PC-9 (cell line): ENCODE data around the gene HIBADH. TPM values are rescaled to one million over a fixed set of nuclear protein-coding genes. Genes with fewer than 3 reads are reported as not detected.

Experiments used
- BruUV-seq: library from RNA; stranded (reverse); fragments of 400-500 nt; replicated peaks from 2 replicates; lab custom pipeline; 2021; lab: Mats Ljungman, UMichigan
- CTCF ChIA-PET: fragments of 300-600 bp; sonication (Branson Sonifier 250); formaldehyde crosslinking; loops from one replicate; lab custom pipeline; 2022; ENCODE audit warnings: antibody characterized with exemption; lab: Charles Lee
- POLR2A ChIA-PET: fragments of 300-600 bp; sonication (Branson Sonifier 250); formaldehyde crosslinking; loops from one replicate; lab custom pipeline; 2022; ENCODE audit warnings: antibody characterized with exemption; ENCODE audit not compliant: unreplicated experiment; lab: Charles Lee
- DNase-seq, 2 experiments: peaks; one replicate each; pipeline versions ENCODE4 v3.0.0 to v3.0.0-alpha.2; 2015 to 2022; ENCODE audit warnings: mixed read lengths in 1 of 2
- H2AFZ ChIP-seq: fragments of 200-600 bp; sonication (generic); 2 replicates; pipeline ENCODE4 v1.8.1; 2017; ENCODE audit warnings: antibody characterized with exemption
- H3F3A ChIP-seq: fragments of 200-600 bp; sonication (generic); 2 replicates; pipeline ENCODE4 v1.8.1; 2017; ENCODE audit warnings: antibody characterized with exemption, mild to moderate bottlenecking, low read depth; ENCODE audit not compliant: insufficient read depth
- H3K27ac ChIP-seq: fragments of 200-600 bp; sonication (generic); 2 replicates; pipeline ENCODE4 v1.6.1; 2016; ENCODE audit warnings: mixed run types
- H3K27me3 ChIP-seq: fragments of 200-600 bp; sonication (generic); 2 replicates; pipeline ENCODE4 v1.6.1; 2016; ENCODE audit warnings: low read depth, mixed run types; ENCODE audit not compliant: insufficient read depth
- H3K36me3 ChIP-seq: fragments of 200-600 bp; sonication (generic); 2 replicates; pipeline ENCODE4 v1.6.1; 2016; ENCODE audit warnings: low read depth, mixed run types
- H3K4me1 ChIP-seq: fragments of 200-600 bp; sonication (generic); replicated peaks from 2 replicates; pipeline ENCODE4 v1.6.1; 2016; ENCODE audit warnings: mixed run types; ENCODE audit not compliant: insufficient read depth
- H3K4me2 ChIP-seq: fragments of 200-600 bp; sonication (generic); 2 replicates; pipeline ENCODE4 v1.6.1; 2017; ENCODE audit warnings: mixed run types
- H3K4me3 ChIP-seq: fragments of 200-600 bp; sonication (generic); 2 replicates; pipeline ENCODE4 v1.6.1; 2016; ENCODE audit warnings: mixed run types
- H3K79me2 ChIP-seq: fragments of 200-600 bp; sonication (generic); 2 replicates; pipeline ENCODE4 v1.6.1; 2017; ENCODE audit warnings: low read depth, mixed run types
- H3K9me2 ChIP-seq: fragments of 200-600 bp; sonication (generic); 2 replicates; pipeline ENCODE4 v1.8.1; 2017; ENCODE audit warnings: mild to moderate bottlenecking; ENCODE audit not compliant: insufficient read depth
- H3K9me3 ChIP-seq: fragments of 200-600 bp; sonication (generic); 2 replicates; pipeline ENCODE4 v1.8.1; 2016; ENCODE audit warnings: low read depth; ENCODE audit not compliant: insufficient read depth
- H4K20me1 ChIP-seq: fragments of 200-600 bp; sonication (generic); 2 replicates; pipeline ENCODE4 v1.8.1; 2017; ENCODE audit not compliant: insufficient read depth
- EZH2 ChIP-seq: fragments of 200-600 bp; sonication (generic); IDR thresholded peaks from 2 replicates; pipeline ENCODE4 v1.8.0; 2017; ENCODE audit warnings: antibody characterized with exemption, low read depth
- intact Hi-C: fragments of 100-400 bp; cut with micrococcal nuclease; formaldehyde crosslinking; loops from one replicate; pipeline ENCODE4 v1.10.0; 2022; ENCODE audit not compliant: unreplicated experiment
- total RNA-seq: library from RNA; stranded (reverse); gene quantifications from 2 replicates; pipeline ENCODE4 v1.2.3, GENCODE V29; 2021
- TF ChIP-seq, protein P1 (sequence below): fragments of 200-600 bp; sonication (generic); conservative IDR thresholded peaks from 2 replicates; pipeline ENCODE4 v1.6.1; 2017; ENCODE audit warnings: mixed run types, antibody characterized with exemption, mild to moderate bottlenecking, moderate library complexity

The HIBADH gene
- total RNA-seq, 1 experiment from 2014 or later, result 73.9 TPM

DNA sequence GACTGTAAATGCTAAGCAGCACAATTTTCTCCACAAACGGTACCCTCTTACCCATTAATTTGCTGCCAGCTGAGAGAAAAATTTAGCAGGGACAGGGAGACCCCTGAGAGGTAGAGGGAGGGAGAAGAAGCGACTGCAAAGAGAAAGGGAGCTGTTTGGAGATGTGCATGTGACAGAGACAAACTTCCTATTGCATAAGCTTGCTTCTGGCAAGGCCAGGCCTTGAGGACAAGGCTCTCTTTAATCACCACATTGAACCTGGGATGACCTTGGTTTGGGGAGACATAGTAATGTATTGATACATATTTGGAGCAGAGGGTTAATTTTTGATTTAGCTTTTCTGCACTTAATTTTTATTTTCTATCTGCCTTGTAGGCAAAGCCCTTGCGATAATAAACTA is 31.1 kb upstream of the HIBADH start:
- Histone ChIP-seq H3K4me2 (peak overlapping the region; percentile 5; the same call in 1 of the 2 replicates), H3K9me2 (no peaks in the 10 kb centered on the region), H2AFZ (no peak overlapping the region), H4K20me1 (no peaks in the 10 kb centered on the region), H3K27me3 (no peaks in the 10 kb centered on the region), H3K4me3 (no peak overlapping the region), H3K4me1 (peaks cover 22% of the 10 kb centered on the region), H3K9me3 (no peaks in the 10 kb centered on the region), H3K36me3 (no peaks in the 10 kb centered on the region), H3F3A (peaks cover 16% of the 10 kb centered on the region), H3K27ac (no peak overlapping the region), H3K79me2 (no peaks in the 10 kb centered on the region)
- TF ChIP-seq EZH2, result no peak
- TF ChIP-seq, protein P1, sequence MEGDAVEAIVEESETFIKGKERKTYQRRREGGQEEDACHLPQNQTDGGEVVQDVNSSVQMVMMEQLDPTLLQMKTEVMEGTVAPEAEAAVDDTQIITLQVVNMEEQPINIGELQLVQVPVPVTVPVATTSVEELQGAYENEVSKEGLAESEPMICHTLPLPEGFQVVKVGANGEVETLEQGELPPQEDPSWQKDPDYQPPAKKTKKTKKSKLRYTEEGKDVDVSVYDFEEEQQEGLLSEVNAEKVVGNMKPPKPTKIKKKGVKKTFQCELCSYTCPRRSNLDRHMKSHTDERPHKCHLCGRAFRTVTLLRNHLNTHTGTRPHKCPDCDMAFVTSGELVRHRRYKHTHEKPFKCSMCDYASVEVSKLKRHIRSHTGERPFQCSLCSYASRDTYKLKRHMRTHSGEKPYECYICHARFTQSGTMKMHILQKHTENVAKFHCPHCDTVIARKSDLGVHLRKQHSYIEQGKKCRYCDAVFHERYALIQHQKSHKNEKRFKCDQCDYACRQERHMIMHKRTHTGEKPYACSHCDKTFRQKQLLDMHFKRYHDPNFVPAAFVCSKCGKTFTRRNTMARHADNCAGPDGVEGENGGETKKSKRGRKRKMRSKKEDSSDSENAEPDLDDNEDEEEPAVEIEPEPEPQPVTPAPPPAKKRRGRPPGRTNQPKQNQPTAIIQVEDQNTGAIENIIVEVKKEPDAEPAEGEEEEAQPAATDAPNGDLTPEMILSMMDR, result no peak
- ChIA-PET POLR2A (no interaction called here), CTCF (interaction anchor here (0.6 to 0.7 kb wide), 2 partner anchors 34 to 403 kb away, joined by 4 to 6 read pairs; no protein-coding TSS in a partner anchor)
- DNase-seq, result no peak
- intact Hi-C loops, result no loop called here
- no TSS peak for BruUV-seq

DNA sequence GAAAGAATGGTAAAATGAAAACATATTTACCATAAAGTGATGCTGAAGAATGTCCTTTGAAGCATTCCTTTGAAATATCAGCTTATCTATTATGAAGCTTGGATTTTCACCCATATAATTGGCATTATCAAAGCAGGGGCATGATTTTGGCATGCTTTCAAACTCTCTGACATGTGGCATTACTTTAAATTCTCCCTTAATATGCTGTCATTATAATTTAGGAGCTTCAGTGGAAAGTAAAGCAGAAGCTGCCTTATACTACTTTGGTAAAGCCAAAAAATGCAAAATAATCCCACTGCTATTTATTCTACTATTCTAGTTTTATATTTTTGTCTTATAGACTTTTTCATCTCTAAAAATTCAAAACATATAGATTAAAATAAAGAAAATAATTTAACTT is 28.0 kb upstream of the HIBADH start:
- Histone ChIP-seq H3F3A (no peaks in the 10 kb centered on the region), H3K4me3 (no peak overlapping the region), H3K36me3 (no peaks in the 10 kb centered on the region), H3K27me3 (no peaks in the 10 kb centered on the region), H2AFZ (no peak overlapping the region), H3K9me3 (no peaks in the 10 kb centered on the region), H4K20me1 (no peaks in the 10 kb centered on the region), H3K9me2 (no peaks in the 10 kb centered on the region), H3K4me2 (no peak overlapping the region), H3K4me1 (peaks cover 9% of the 10 kb centered on the region), H3K79me2 (no peaks in the 10 kb centered on the region), H3K27ac (no peak overlapping the region)
- TF ChIP-seq, protein P1, result no peak
- TF ChIP-seq EZH2, result no peak
- no TSS peak for BruUV-seq
- intact Hi-C loops, result no loop called here
- CTCF ChIA-PET, result no interaction called here
- POLR2A ChIA-PET, result no interaction called here
- DNase-seq, result no peak

DNA sequence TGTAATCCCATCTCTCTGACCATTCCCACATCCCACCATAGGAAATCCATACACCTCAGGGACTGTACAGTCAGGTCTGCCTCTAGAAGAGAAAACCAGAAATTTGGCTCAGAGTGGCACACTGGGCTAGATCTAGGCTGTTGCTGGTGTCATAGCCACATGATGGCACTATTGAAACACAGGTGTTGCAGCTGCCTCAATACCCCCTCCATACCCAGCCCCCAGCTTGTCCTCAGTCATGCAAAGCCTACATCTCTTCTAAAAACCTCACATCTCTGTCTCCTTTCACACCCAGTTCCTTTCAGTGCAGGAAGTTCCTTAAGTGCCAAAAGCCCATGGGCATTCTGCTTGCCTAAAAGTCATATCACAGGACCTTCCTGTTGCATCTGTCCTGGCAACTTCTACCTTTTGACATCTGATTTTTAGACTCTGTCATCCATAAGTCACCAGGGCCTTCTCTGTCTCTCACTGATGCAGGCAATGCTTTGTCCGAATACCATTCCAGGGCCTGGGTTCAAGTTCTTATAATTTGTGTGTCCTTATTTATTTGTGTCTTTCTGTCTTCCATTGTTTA is 27.0 kb upstream of the HIBADH start:
- H3K27me3 ChIP-seq, result no peaks in the 10 kb centered on the region
- BruUV-seq, result no TSS peak
- no peak overlapping the region for H3K4me3 ChIP-seq
- no peak overlapping the region for H3K4me2 ChIP-seq
- no peak overlapping the region for H3K27ac ChIP-seq
- TF ChIP-seq EZH2, result no peak
- TF ChIP-seq, protein P1, result peak; percentile 69
- ChIA-PET POLR2A (no interaction called here), CTCF (interaction anchor here (0.6 to 1.0 kb wide), 2 partner anchors 51 to 85 kb away, joined by 3 to 4 read pairs; no protein-coding TSS in a partner anchor)
- no peaks in the 10 kb centered on the region for H3K79me2 ChIP-seq
- peak; percentile 49 to 59 for DNase-seq
- no peak overlapping the region for H2AFZ ChIP-seq
- H3K9me2 ChIP-seq, result no peaks in the 10 kb centered on the region
- peaks cover 16% of the 10 kb centered on the region for H3K4me1 ChIP-seq
- no peaks in the 10 kb centered on the region for H3K36me3 ChIP-seq
- H3K9me3 ChIP-seq, result no peaks in the 10 kb centered on the region
- intact Hi-C loops, result loop anchor here (1.0 to 5.0 kb wide), 5 partner anchors 85 to 404 kb away; no protein-coding TSS in a partner anchor
- H4K20me1 ChIP-seq, result no peaks in the 10 kb centered on the region
- H3F3A ChIP-seq, result no peaks in the 10 kb centered on the region
